GM10248 (cell line): ENCODE measurements around the gene GSTT2B.
A peak's percentile ranks its signal among the peaks of the same experiment; 100 is the strongest.

Experiments
- CTCF ChIA-PET: fragments of 300-600 bp; sonication (Branson Sonifier 250); formaldehyde crosslinking; extraction: SDS; loops from one replicate; lab custom pipeline; 2021; ENCODE audit warnings: antibody characterized with exemption; lab: Yijun Ruan, JAX
- POLR2A ChIA-PET: fragments of 350-650 bp; sonication (Branson Sonifier 250); formaldehyde crosslinking; extraction: SDS; loops from one replicate; lab custom pipeline; 2020; ENCODE audit warnings: antibody characterized with exemption; lab: Yijun Ruan, JAX
- DNase-seq: peaks from one replicate; pipeline ENCODE4 v3.0.0; 2012; ENCODE audit errors: extremely low spot score
- CTCF ChIP-seq: IDR thresholded peaks from 2 replicates; pipeline ENCODE4 v1.5.1; 2012; ENCODE audit warnings: mild to moderate bottlenecking, low read depth; ENCODE audit errors: extremely low read depth, missing control alignments, control extremely low read depth

Gene GSTT2B

GRCh38 chr22:23915290-23915689 is 45.7 kb downstream of the GSTT2B start:
- TF ChIP-seq CTCF: no peak
- DNase-seq: no peak
- ChIA-PET CTCF (interaction anchor here (2.5 kb wide), 1 partner anchor 21 kb away, joined by 6 read pairs; the partner anchor contains the start of gene MIF), POLR2A (no interaction called here)

GRCh38 chr22:23913661-23914353 is 47.2 kb downstream of the GSTT2B start:
- ChIA-PET CTCF (interaction anchor here (1.0 to 4.5 kb wide), 4 partner anchors 12 to 64 kb away, joined by 4 to 19 read pairs (median 10); partner anchors contain the start of gene MIF), POLR2A (interaction anchor here (0.6 to 2.1 kb wide), 3 partner anchors 10 to 165 kb away, joined by 3 to 13 read pairs (median 3); partner anchors contain the start of gene MIF)
- peak; percentile 99 for DNase-seq
- TF ChIP-seq CTCF: no peak

GRCh38 chr22:23913306-23913660 is 47.7 kb downstream of the GSTT2B start:
- POLR2A ChIA-PET: interaction anchor here (0.8 to 2.1 kb wide), 2 partner anchors 10 to 19 kb away, joined by 3 to 13 read pairs; partner anchors contain the start of gene MIF

GRCh38 chr22:23912293-23912903 is 48.6 kb downstream of the GSTT2B start:
- DNase-seq: no peak
- TF ChIP-seq CTCF: no peak
- CTCF ChIA-PET: interaction anchor here (3.0 to 4.5 kb wide), 2 partner anchors 10 to 18 kb away, joined by 16 to 19 read pairs; partner anchors contain the start of gene MIF
- POLR2A ChIA-PET: interaction anchor here (2.1 kb wide), 1 partner anchor 18 kb away, joined by 13 read pairs; the partner anchor contains the start of gene MIF

More at GRCh38 chr22:23913306-23913660, 47.7 kb downstream of the GSTT2B start:
- no peak for TF ChIP-seq CTCF
- peak; percentile 58 for DNase-seq
- CTCF ChIA-PET: interaction anchor here (1.0 to 4.5 kb wide), 4 partner anchors 11 to 63 kb away, joined by 4 to 19 read pairs (median 10); partner anchors contain the start of gene MIF

- DNase-seq: no peak
- POLR2A ChIA-PET: no interaction called here
- CTCF ChIA-PET: interaction anchor here (1.9 to 4.5 kb wide), 3 partner anchors 9 to 18 kb away, joined by 16 to 19 read pairs (median 17); partner anchors contain the start of gene MIF
- TF ChIP-seq CTCF: no peak
Measured at GRCh38 chr22:23911318-23911980, 49.5 kb downstream of the GSTT2B start.
